HepG2 (cell line): ENCODE results near the gene LRRN4. TPM values are rescaled to one million over a fixed set of nuclear protein-coding genes. Genes with fewer than 3 reads are reported as not detected.

Source experiments
- ATAC-seq: fragments of 200-7000 bp; cut with Tn5 transposase; 3 replicates; pipeline ENCODE4 v1.9.1; 2020; ENCODE audit warnings: mild to moderate bottlenecking, moderate library complexity
- BruUV-seq: library from RNA; stranded (reverse); fragments of 400-500 nt; replicated peaks from 2 replicates; lab custom pipeline; 2021; lab: Mats Ljungman, UMichigan
- CTCF ChIA-PET: fragments of 300-600 bp; formaldehyde crosslinking; extraction: SDS; loops from one replicate; lab custom pipeline; 2021; ENCODE audit warnings: low total read pairs, inconsistent platforms, low intra/inter-chr PET ratio; lab: Yijun Ruan, JAX
- POLR2A ChIA-PET: fragments of 350-600 bp; sonication (Branson Sonifier 250); formaldehyde crosslinking; loops from one replicate; lab custom pipeline; 2020; ENCODE audit warnings: antibody characterized with exemption, inconsistent platforms; lab: Yijun Ruan, JAX
- DNase-seq: peaks from one replicate; pipeline ENCODE4 v3.0.0-alpha.2; 2015; ENCODE audit warnings: low spot score
- FAIRE-seq: peaks from 3 replicates; lab custom pipeline; 2011; peaks lifted over from hg19 to GRCh38; lab: Jason Lieb, UNC
- H2AFZ ChIP-seq: one replicate; pipeline ENCODE4 v1.6.1; 2011; ENCODE audit warnings: low read length, inconsistent platforms
- H3K27ac ChIP-seq: fragments of 300-600 bp; 3 replicates; pipeline ENCODE4 v1.8.0; 2011; ENCODE audit warnings: mixed run types, mild to moderate bottlenecking, mixed read lengths, low read length, inconsistent platforms; ENCODE audit not compliant: insufficient read depth; ENCODE audit errors: extremely low read length
- H3K27me3 ChIP-seq, 2 experiments: fragments of 200-600 bp in 1 of 2; 2 replicates in 1 of 2; 3 replicates in 1 of 2; pipeline versions ENCODE4 v1.6.0 to v1.8.0; 2011; ENCODE audit warnings: low read length in 2 of 2, mild to moderate bottlenecking in 2 of 2, moderate library complexity in 2 of 2, inconsistent platforms in 1 of 2; ENCODE audit not compliant: insufficient read depth in 2 of 2, control insufficient read depth in 1 of 2
- H3K36me3 ChIP-seq, 2 experiments: fragments of 200-600 bp in 1 of 2; replicated peaks in 1 of 2; 2 replicates in 1 of 2; 3 replicates in 1 of 2; pipeline versions ENCODE4 v1.5.1 to v1.8.0; 2011; ENCODE audit warnings: low read length in 2 of 2, inconsistent platforms in 1 of 2; ENCODE audit not compliant: insufficient read depth in 2 of 2, control insufficient read depth in 1 of 2
- H3K4me1 ChIP-seq: 2 replicates; pipeline ENCODE4 v1.5.1; 2012; ENCODE audit warnings: low read length, inconsistent platforms; ENCODE audit not compliant: insufficient read depth
- H3K4me2 ChIP-seq: 2 replicates; pipeline ENCODE4 v1.6.0; 2011; ENCODE audit warnings: low read depth, low read length, inconsistent platforms
- H3K4me3 ChIP-seq, 3 experiments: fragments of 200-600 bp in 1 of 3; sonication (generic), shearing (Covaris generic) in 1 of 3; replicated peaks in 1 of 3; 2 replicates each; pipeline ENCODE4 v1.5.1; 2011 to 2016; ENCODE audit warnings: low read length in 3 of 3, inconsistent platforms in 2 of 3, low read depth in 2 of 3, mild to moderate bottlenecking in 2 of 3, control low read depth in 1 of 3, mixed read lengths in 1 of 3; ENCODE audit not compliant: insufficient read depth in 1 of 3
- H3K79me2 ChIP-seq: one replicate; pipeline ENCODE4 v1.6.1; 2011; ENCODE audit warnings: low read length, inconsistent platforms; ENCODE audit not compliant: insufficient read depth
- H3K9ac ChIP-seq: 2 replicates; pipeline ENCODE4 v1.6.0; 2011; ENCODE audit warnings: mild to moderate bottlenecking, low read depth, low read length, inconsistent platforms; ENCODE audit not compliant: insufficient read depth
- H3K9me3 ChIP-seq: 2 replicates; pipeline ENCODE4 v1.5.1; 2012; ENCODE audit warnings: mild to moderate bottlenecking, low read length
- H4K20me1 ChIP-seq: 2 replicates; pipeline ENCODE4 v1.6.0; 2011; ENCODE audit warnings: inconsistent platforms, mild to moderate bottlenecking, low read length, moderate library complexity; ENCODE audit not compliant: insufficient read depth
- FOSL2 ChIP-seq: sonication (generic); formaldehyde crosslinking; IDR thresholded peaks from 2 replicates; pipeline ENCODE4 v1.4.0; 2020; ENCODE audit warnings: missing genetic modification reagents
- GTF3A ChIP-seq: sonication (generic); formaldehyde crosslinking; conservative IDR thresholded peaks from 2 replicates; pipeline ENCODE4 v1.4.0; 2020; ENCODE audit warnings: mild to moderate bottlenecking, missing genetic modification reagents
- IKZF5 ChIP-seq: IDR thresholded peaks from 2 replicates; pipeline ENCODE4 v1.6.1; 2018; ENCODE audit warnings: missing genetic modification reagents, mild to moderate bottlenecking, missing compliant biosample characterization
- LCORL ChIP-seq, 2 experiments: fragments of 450-650 bp in 1 of 2; sonication (generic) in 1 of 2; formaldehyde crosslinking in 1 of 2; IDR thresholded peaks; 2 replicates each; pipeline versions ENCODE4 v1.5.0 to v1.6.1; 2017 to 2020; ENCODE audit warnings: antibody characterized with exemption in 1 of 2, missing genetic modification reagents in 1 of 2
- NFATC3 ChIP-seq: sonication (generic); formaldehyde crosslinking; IDR thresholded peaks from 2 replicates; pipeline ENCODE4 v1.5.1; 2020; ENCODE audit warnings: mild to moderate bottlenecking, missing genetic modification reagents
- POGK ChIP-seq: sonication (generic); formaldehyde crosslinking; conservative IDR thresholded peaks from 2 replicates; pipeline ENCODE4 v1.8.0; 2022; ENCODE audit warnings: mild to moderate bottlenecking, moderate library complexity, missing genetic modification reagents
- RFXANK ChIP-seq: IDR thresholded peaks from 2 replicates; pipeline ENCODE4 v1.6.1; 2016
- ZNF331 ChIP-seq: sonication (generic); formaldehyde crosslinking; IDR thresholded peaks from 2 replicates; pipeline ENCODE4 v1.4.0; 2020; ENCODE audit warnings: missing genetic modification reagents
- ZNF430 ChIP-seq: sonication (generic); formaldehyde crosslinking; IDR thresholded peaks from 2 replicates; pipeline ENCODE4 v1.9.0; 2021; ENCODE audit warnings: mild to moderate bottlenecking, missing genetic modification reagents
- ZNF740 ChIP-seq: sonication (generic); formaldehyde crosslinking; IDR thresholded peaks from 2 replicates; pipeline ENCODE4 v1.4.0; 2020; ENCODE audit warnings: missing genetic modification reagents
- WGBS: methylation state at CpG from one replicate; pipeline ENCODE4 v1.1.6; 2017; ENCODE audit warnings: low lambda C conversion rate; 5-methylcytosine and 5-hydroxymethylcytosine counted together
- in situ Hi-C: cut with HindIII; loops from 2 replicates; pipeline ENCODE4 v1.10.0; 2017; ENCODE audit warnings: low pct_unique_long_range_greater_than_20kb; ENCODE audit not compliant: extremely low pct_ligation_motif_present
- intact Hi-C: fragments of 100-400 bp; cut with micrococcal nuclease; formaldehyde crosslinking; loops from one replicate; pipeline ENCODE4 v1.10.0; 2022; ENCODE audit not compliant: unreplicated experiment
- polyA plus RNA-seq, 8 experiments: library from polyadenylated mRNA; depleted of rRNA in 3 of 8; stranded (reverse) in 7 of 8; unstranded in 1 of 8; fragments of >200 nt; fragmentation: Illumina TruSeq in 4 of 8; extraction: Trizol in 4 of 8; gene quantifications; 2 replicates each; pipeline versions ENCODE4 v1.2.1 to v1.2.3, GENCODE V29; 2011 to 2016; ENCODE audit warnings: low read depth in 4 of 8, missing spikeins in 1 of 8, mixed read lengths in 1 of 8; ENCODE audit not compliant: insufficient read depth in 1 of 8
- total RNA-seq, 5 experiments: library from RNA; depleted of rRNA; stranded (reverse); fragments of >200 nt; fragmentation: Illumina TruSeq; extraction: Trizol; gene quantifications; 2 replicates each; pipeline ENCODE4 v1.2.3, GENCODE V29; 2016; ENCODE audit warnings: low read depth in 1 of 5

Gene LRRN4
- total and polyA plus RNA-seq, 2 of the 13 experiments (the other 11 are each of a cell fraction or from before 2014, with no cell fraction given), result 0.15 to 0.20 TPM

DNA sequence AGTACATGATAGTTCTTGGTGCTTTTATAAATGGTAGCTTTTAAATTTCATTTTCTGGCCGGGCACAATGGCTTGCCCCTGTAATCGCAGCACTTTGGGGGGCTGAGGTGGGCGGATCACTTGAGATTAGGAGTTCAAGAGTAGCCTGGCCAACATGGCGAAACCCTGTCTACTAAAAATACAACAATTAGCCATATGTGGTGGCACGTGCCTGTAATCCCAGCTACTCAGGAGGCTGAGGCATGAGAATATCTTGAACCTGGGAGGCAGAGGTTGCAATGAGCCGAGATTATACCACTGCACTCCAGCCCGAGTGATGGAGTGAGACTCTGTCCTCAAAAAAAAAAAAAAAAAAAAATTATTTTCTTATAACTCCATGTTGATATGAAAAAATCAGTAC, 36.0 kb downstream of the LRRN4 start:
- H3K36me3 ChIP-seq, result peaks cover 27 to 75% of the 10 kb centered on the region in 2 experiments
- TF ChIP-seq ZNF331, result no peak
- TF ChIP-seq ZNF740 (CRISPR knock-in tag), result no peak
- TF ChIP-seq NFATC3, result no peak
- no peak for TF ChIP-seq LCORL (IDR thresholded peaks at IDR 0.05)
- no peak for TF ChIP-seq LCORL (CRISPR knock-in tag; IDR thresholded peaks at IDR 0.05)
- TF ChIP-seq GTF3A (CRISPR knock-in tag), result no peak
- TF ChIP-seq IKZF5 (CRISPR knock-in tag), result no peak
- no peak for TF ChIP-seq RFXANK
- no peak for TF ChIP-seq ZNF430 (CRISPR knock-in tag)
- TF ChIP-seq POGK (CRISPR knock-in tag), result no peak
- no peak for TF ChIP-seq FOSL2 (CRISPR knock-in tag)
- TF ChIP-seq, all 625 proteins: peak for 0
- CTCF ChIA-PET, result no interaction called here
- DNase-seq, result no peak
- H3K9me3 ChIP-seq, result no peaks in the 10 kb centered on the region
- in situ Hi-C loops, result no loop called here
- 96% methylated on average over 7 of the region's 7 CpGs for WGBS
- no peak overlapping the region for H3K4me3 ChIP-seq
- intact Hi-C loops, result no loop called here
- peaks cover 48% of the 10 kb centered on the region for H4K20me1 ChIP-seq
- H3K4me1 ChIP-seq, result peaks cover 10% of the 10 kb centered on the region
- no peak overlapping the region for H3K27ac ChIP-seq
- no peak overlapping the region for H3K4me2 ChIP-seq
- BruUV-seq, result no TSS peak
- no peak overlapping the region for H2AFZ ChIP-seq
- no peak overlapping the region for H3K9ac ChIP-seq
- ATAC-seq, result no peak
- POLR2A ChIA-PET, result no interaction called here
- peaks cover 95% of the 10 kb centered on the region for H3K79me2 ChIP-seq
- no peaks in the 10 kb centered on the region for H3K27me3 ChIP-seq
- no peak for FAIRE-seq
